ENCODE measurements around the gene CPNE2.

DNA sequence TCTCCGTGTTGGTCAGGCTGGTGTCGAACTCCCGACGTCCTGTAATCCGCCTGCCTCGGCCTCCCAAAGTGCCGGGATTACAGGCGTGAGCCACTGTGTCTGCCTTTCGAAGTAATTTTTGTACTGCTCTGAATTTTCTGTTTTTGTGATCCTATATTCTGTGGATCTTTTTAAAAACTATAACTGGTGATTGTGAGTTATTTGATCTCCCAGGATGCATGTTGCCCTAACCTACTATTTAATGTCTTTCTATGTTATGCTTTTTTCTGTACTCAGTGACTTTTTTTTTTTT, 96.3 kb downstream of the CPNE2 start:
- TF ChIP-seq, protein P1, sequence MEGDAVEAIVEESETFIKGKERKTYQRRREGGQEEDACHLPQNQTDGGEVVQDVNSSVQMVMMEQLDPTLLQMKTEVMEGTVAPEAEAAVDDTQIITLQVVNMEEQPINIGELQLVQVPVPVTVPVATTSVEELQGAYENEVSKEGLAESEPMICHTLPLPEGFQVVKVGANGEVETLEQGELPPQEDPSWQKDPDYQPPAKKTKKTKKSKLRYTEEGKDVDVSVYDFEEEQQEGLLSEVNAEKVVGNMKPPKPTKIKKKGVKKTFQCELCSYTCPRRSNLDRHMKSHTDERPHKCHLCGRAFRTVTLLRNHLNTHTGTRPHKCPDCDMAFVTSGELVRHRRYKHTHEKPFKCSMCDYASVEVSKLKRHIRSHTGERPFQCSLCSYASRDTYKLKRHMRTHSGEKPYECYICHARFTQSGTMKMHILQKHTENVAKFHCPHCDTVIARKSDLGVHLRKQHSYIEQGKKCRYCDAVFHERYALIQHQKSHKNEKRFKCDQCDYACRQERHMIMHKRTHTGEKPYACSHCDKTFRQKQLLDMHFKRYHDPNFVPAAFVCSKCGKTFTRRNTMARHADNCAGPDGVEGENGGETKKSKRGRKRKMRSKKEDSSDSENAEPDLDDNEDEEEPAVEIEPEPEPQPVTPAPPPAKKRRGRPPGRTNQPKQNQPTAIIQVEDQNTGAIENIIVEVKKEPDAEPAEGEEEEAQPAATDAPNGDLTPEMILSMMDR (IDR thresholded peaks at IDR 0.05): no peak
- TF ChIP-seq EP300 (IDR thresholded peaks at IDR 0.05) (no peak), POLR2AphosphoS5 (IDR thresholded peaks at IDR 0.05) (no peak), POLR2A (IDR thresholded peaks at IDR 0.05) (no peak)
